ENCODE data around the gene FAF1.
"Not testable (repeated sequence)": the region's sequence is repeated elsewhere in the genome, so short reads cannot be mapped to it uniquely, and the experiment has no call there.

- TF ChIP-seq CTCF, POLR2A (IDR thresholded peaks at IDR 0.05): not testable (repeated sequence)
These were observed 39.3 kb upstream of the FAF1 start for GRCh38 chr1:50999375-50999774.

Measured in esophagus squamous epithelium (tissue), 4 donors.